Adrenal gland (tissue), 12 donors: Measurements from ENCODE around the gene SCN1B. TPM values are rescaled to one million over a fixed set of nuclear protein-coding genes. Genes with fewer than 3 reads are reported as not detected.

Experiments
- DNase-seq, 7 donors: peaks; one replicate each; pipeline ENCODE4 v3.0.0-alpha.2; 2019 to 2020
- H3K27ac ChIP-seq, 5 donors: fragments of 200-600 bp; sonication (generic) in 4 of 5; 1 replicate in 3 of 5; 2 replicates in 2 of 5; pipeline versions ENCODE4 v1.5.1 to v1.8.0; 2016 to 2020; ENCODE audit warnings: mild to moderate bottlenecking in 1 of 5
- H3K27me3 ChIP-seq: fragments of 200-600 bp; 2 replicates; pipeline ENCODE4 v1.8.0; 2021
- H3K36me3 ChIP-seq, 2 donors: fragments of 200-600 bp; replicated peaks in 1 of 2; 1 replicate in 1 of 2; 2 replicates in 1 of 2; pipeline versions ENCODE4 v1.5.1 to v1.8.0; 2018 to 2022
- H3K4me1 ChIP-seq, 2 donors: fragments of 200-600 bp; replicated peaks in 1 of 2; 1 replicate in 1 of 2; 2 replicates in 1 of 2; pipeline versions ENCODE4 v1.5.1 to v1.8.0; 2018 to 2021
- H3K4me3 ChIP-seq, 4 donors: fragments of 200-600 bp; sonication (generic) in 3 of 4; one replicate each; pipeline ENCODE4 v1.5.1; 2016 to 2018
- H3K9me3 ChIP-seq, 3 donors: fragments of 200-600 bp; sonication (generic) in 1 of 3; replicated peaks in 1 of 3; 1 replicate in 2 of 3; 2 replicates in 1 of 3; pipeline versions ENCODE4 v1.5.1 to v1.8.0; 2016 to 2021
- CTCF ChIP-seq, 6 experiments: fragments of 450-650 bp in 4 of 6; fragments of 200-600 bp in 2 of 6; sonication (generic) in 1 of 6; IDR thresholded peaks; 1 replicate in 5 of 6; 2 replicates in 1 of 6; pipeline versions ENCODE4 v1.5.1 to v1.8.0; 2016 to 2021; ENCODE audit warnings: antibody characterized with exemption in 6 of 6, mild to moderate bottlenecking in 2 of 6, moderate library complexity in 1 of 6
- POLR2A ChIP-seq, 2 donors: fragments of 450-650 bp; IDR thresholded peaks; one replicate each; pipeline ENCODE4 v1.6.1; 2017; ENCODE audit warnings: antibody characterized with exemption in 2 of 2, mild to moderate bottlenecking in 2 of 2, moderate library complexity in 1 of 2
- WGBS, 4 donors: extraction: QIAGEN DNeasy Blood & Tissue Kit in 2 of 4; methylation state at CpG; one replicate each; pipeline versions ENCODE4 v1.1.5 to v1.1.7; 2013 to 2017; 5-methylcytosine and 5-hydroxymethylcytosine counted together
- intact Hi-C, 2 donors: fragments of 100-400 bp; cut with DNase I; formaldehyde crosslinking; loops; one replicate each; pipeline versions ENCODE4 v1.14.1 to v1.15.0; 2022 to 2023
- polyA plus RNA-seq, 3 donors: library from polyadenylated mRNA; stranded (reverse); fragments of 200-250 nt in 2 of 3; fragments of 350-450 nt in 1 of 3; fragmentation: Illumina TruSeq in 1 of 3; extraction: RNeasy Lipid Tissue Mini Kit (QIAGEN cat#74804) in 1 of 3; gene quantifications; one replicate each; pipeline ENCODE4 v1.2.3, GENCODE V29; 2013 to 2014
- total RNA-seq, 9 donors: library from RNA; depleted of rRNA in 4 of 9; stranded (reverse); fragments of >200 nt in 4 of 9; fragments of 120-200 nt in 1 of 9; fragmentation: NEBNext Ultra II Directional in 1 of 9; extraction: Animal tissue kit (Norgen Biotek cat#: 25700) in 1 of 9; gene quantifications; one replicate each; pipeline versions ENCODE4 v1.1.0 to v1.2.4, GENCODE V29; 2013 to 2023
- donor health status: healthy with polysubstance abuse.
- donor health status: Bipolar disorder and iron deficiency.
- donor health status: DM: yes; HTN: yes; CAD: no.
- donor health status: DM: no; HTN: no; CAD: no.
- donor health status: DM: no; HTN: no; CAD: no.
- donor health status: DM: yes; HTN: yes; CAD: no.

The SCN1B gene
- total and polyA plus RNA-seq, 12 donors = 0.83 to 34.5 (median 13.8) TPM

- no peak for DNase-seq
- Histone ChIP-seq H3K36me3 (no peaks in the 10 kb centered on the region), H3K9me3 (no peaks in the 10 kb centered on the region), H3K27me3 (peaks cover 3% of the 10 kb centered on the region), H3K27ac (no peak overlapping the region), H3K4me3 (no peak overlapping the region), H3K4me1 (no peaks in the 10 kb centered on the region)
- intact Hi-C loops = no loop called here
- WGBS, 4 donors = 66 to 84% (median 77%) methylated on average over 5 to 8 of the region's 8 CpGs
- no peak for TF ChIP-seq POLR2A (IDR thresholded peaks at IDR 0.05)
- no peak for TF ChIP-seq CTCF (IDR thresholded peaks at IDR 0.05)
Measured at GRCh38 chr19:35076657-35077056, 46.4 kb downstream of the SCN1B start.

GRCh38 chr19:35077411-35078223, 47.3 kb downstream of the SCN1B start:
- no peak overlapping the region for H3K27ac ChIP-seq
- H3K36me3 ChIP-seq = no peaks in the 10 kb centered on the region
- no peak overlapping the region for H3K4me3 ChIP-seq
- peaks cover 3% of the 10 kb centered on the region for H3K27me3 ChIP-seq
- TF ChIP-seq CTCF (IDR thresholded peaks at IDR 0.05) = no peak
- H3K9me3 ChIP-seq = no peaks in the 10 kb centered on the region
- no peaks in the 10 kb centered on the region for H3K4me1 ChIP-seq
- intact Hi-C loops = no loop called here
- 88 to 93% (median 90%) methylated on average over 17 of the region's 17 CpGs for WGBS, 4 donors
- no peak for DNase-seq

GRCh38 chr19:35079826-35080225, 49.6 kb downstream of the SCN1B start:
- H3K4me1 ChIP-seq = no peaks in the 10 kb centered on the region
- intact Hi-C loops = no loop called here
- TF ChIP-seq POLR2A (IDR thresholded peaks at IDR 0.05) = no peak
- no peak for TF ChIP-seq CTCF (IDR thresholded peaks at IDR 0.05)
- no peaks in the 10 kb centered on the region for H3K36me3 ChIP-seq
- H3K9me3 ChIP-seq = no peaks in the 10 kb centered on the region
- no peak overlapping the region for H3K27ac ChIP-seq
- 76 to 89% (median 88%) methylated on average over 11 to 14 of the region's 14 CpGs for whole genome bisulfite sequencing, 4 donors
- DNase-seq = no peak
- H3K27me3 ChIP-seq = peaks cover 3% of the 10 kb centered on the region
- no peak overlapping the region for H3K4me3 ChIP-seq

- 75 to 100% (median 85%) methylated on average over 1 to 16 of the region's 16 CpGs for WGBS, 4 donors
- Histone ChIP-seq H3K27ac (no peak overlapping the region), H3K36me3 (no peaks in the 10 kb centered on the region), H3K9me3 (no peaks in the 10 kb centered on the region), H3K4me1 (no peaks in the 10 kb centered on the region), H3K4me3 (no peak overlapping the region), H3K27me3 (peaks cover under 1% of the 10 kb centered on the region)
- TF ChIP-seq POLR2A (IDR thresholded peaks at IDR 0.05) = no peak
- TF ChIP-seq CTCF (IDR thresholded peaks at IDR 0.05) = no peak
- intact Hi-C loops = no loop called here
- DNase-seq = peak in 1 of 7 donors; percentile 5
Measured at GRCh38 chr19:35080613-35081170, 50.4 kb downstream of the SCN1B start.
